Activated naive CD4-positive, alpha-beta T cell treated with anti-CD3 and anti-CD28 coated beads for 36 hours (primary cell): ENCODE measurements around the gene WDR5. TPM values are rescaled to one million over a fixed set of nuclear protein-coding genes. Genes with fewer than 3 reads are reported as not detected.

Experiments used
- total RNA-seq, 2 experiments: library from RNA; stranded (reverse); gene quantifications; one replicate each; pipeline ENCODE4 v1.2.3, GENCODE V29; 2021

Gene WDR5
- total RNA-seq, 2 experiments from 2014 or later, result 39.4 to 40.4 TPM

Other genes with a start within 250 kb of the WDR5 start
- 1 to 10 TPM; 3.4 to 3.8 TPM for gene VAV2, start 143.8 kb upstream of the WDR5 start, total RNA-seq
- gene BRD3OS, start 110.6 kb upstream of the WDR5 start, total RNA-seq, result 1 to 10 TPM; 6.3 to 6.7 TPM
- gene BRD3, start 68.1 kb upstream of the WDR5 start, total RNA-seq, result 10 to 100 TPM; 34.2 to 36.6 TPM
- 10 to 100 TPM in 1 of 2 experiments, not detected in 1; 28.1 TPM for gene RNU6ATAC, start 28.5 kb downstream of the WDR5 start, total RNA-seq
- 1 to 10 TPM; 2.1 to 2.2 TPM for gene RXRA, start 190.4 kb downstream of the WDR5 start, total RNA-seq